ENCODE results near the gene SPAG16.
A peak's percentile ranks its signal among the peaks of the same experiment; 100 is the strongest.

The SPAG16 gene

DNA sequence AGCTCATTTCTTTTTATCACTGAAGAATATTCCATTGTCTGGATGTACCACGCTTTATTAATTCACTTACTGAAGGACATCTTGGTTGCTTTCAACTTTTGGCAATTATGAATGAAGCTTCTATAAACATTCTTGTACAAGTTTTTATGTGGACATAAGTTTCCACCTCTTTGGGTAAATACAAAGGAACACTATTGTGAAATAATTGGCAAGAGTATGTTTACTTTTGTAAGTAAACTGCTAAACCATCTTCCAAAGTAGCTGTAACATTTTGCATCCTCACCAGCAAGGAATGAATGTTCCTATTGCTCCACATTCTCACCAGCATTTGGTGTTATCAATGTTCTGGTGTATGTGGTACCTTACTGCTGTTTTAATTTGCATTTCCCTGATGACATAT is 1110.8 kb downstream of the SPAG16 start:
- Histone ChIP-seq H3K36me3 (ENCODE audit: control insufficient read depth, insufficient read depth, low read length) (no peaks in the 10 kb centered on the region), H3K4me3 (ENCODE audit: low read length) (no peak overlapping the region), H3K4me1 (ENCODE audit: control insufficient read depth, low read depth, low read length) (no peaks in the 10 kb centered on the region), H3K79me2 (ENCODE audit: control insufficient read depth, insufficient read depth, low read length) (no peaks in the 10 kb centered on the region), H3K27me3 (ENCODE audit: insufficient read depth, low read length, poor library complexity) (no peaks in the 10 kb centered on the region), H4K5ac (ENCODE audit: low read length) (no peak overlapping the region), H2BK120ac (ENCODE audit: low read depth, low read length) (no peak overlapping the region), H3K4me2 (ENCODE audit: low read length) (no peak overlapping the region), H3K18ac (ENCODE audit: low read length) (no peak overlapping the region), H2BK15ac (replicated peaks; ENCODE audit: low read depth) (no peak overlapping the region), H3K56ac (ENCODE audit: low read length) (no peak overlapping the region), H4K8ac (ENCODE audit: low read depth, low read length) (no peak overlapping the region), H3K23ac (ENCODE audit: low read length) (no peak overlapping the region), H3K9ac (ENCODE audit: low read length) (no peak overlapping the region), H2BK5ac (ENCODE audit: low read length) (no peak overlapping the region), H3K4ac (ENCODE audit: low read depth, low read length) (no peak overlapping the region), H2AK5ac (ENCODE audit: low read length) (no peak overlapping the region), H3K79me1 (ENCODE audit: low read length) (no peaks in the 10 kb centered on the region), H3K27ac (ENCODE audit: low read depth, low read length) (no peak overlapping the region)
- no peak for DNase-seq
- no CpG with 5 or more reads among the region's 1 CpG for WGBS (ENCODE audit: extremely low coverage, insufficient coverage, low lambda C conversion rate)

DNA sequence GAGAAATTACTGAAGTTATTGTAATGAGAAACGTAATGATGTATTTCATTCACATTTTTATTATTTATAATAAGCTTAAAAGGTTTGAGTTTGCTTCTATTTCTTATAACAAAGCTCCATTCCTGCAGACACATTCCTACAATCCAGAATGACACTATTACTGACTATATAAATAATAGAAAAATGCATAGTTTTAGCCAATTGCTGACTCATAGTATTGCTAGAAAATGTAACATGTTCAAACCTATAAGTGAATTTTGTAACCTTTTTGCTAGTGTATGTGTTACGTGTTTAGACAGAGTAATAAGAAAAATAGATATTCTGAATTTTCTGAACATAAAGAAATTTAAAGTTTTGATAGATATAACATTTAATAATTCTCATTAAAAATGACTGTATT is 1117.3 kb downstream of the SPAG16 start:
- Histone ChIP-seq H3K27me3 (ENCODE audit: insufficient read depth, low read length, poor library complexity) (no peaks in the 10 kb centered on the region), H3K9ac (ENCODE audit: low read length) (no peak overlapping the region), H3K4me3 (ENCODE audit: low read length) (no peak overlapping the region), H4K8ac (ENCODE audit: low read depth, low read length) (no peak overlapping the region), H3K79me2 (ENCODE audit: control insufficient read depth, insufficient read depth, low read length) (no peaks in the 10 kb centered on the region), H2BK15ac (replicated peaks; ENCODE audit: low read depth) (no peak overlapping the region), H3K23ac (ENCODE audit: low read length) (no peak overlapping the region), H2BK120ac (ENCODE audit: low read depth, low read length) (no peak overlapping the region), H3K4ac (ENCODE audit: low read depth, low read length) (no peak overlapping the region), H4K5ac (ENCODE audit: low read length) (no peak overlapping the region), H3K4me1 (ENCODE audit: control insufficient read depth, low read depth, low read length) (no peaks in the 10 kb centered on the region), H2AK5ac (ENCODE audit: low read length) (no peak overlapping the region), H2BK5ac (ENCODE audit: low read length) (no peak overlapping the region), H3K4me2 (ENCODE audit: low read length) (no peak overlapping the region), H3K36me3 (ENCODE audit: control insufficient read depth, insufficient read depth, low read length) (no peaks in the 10 kb centered on the region), H3K56ac (ENCODE audit: low read length) (no peak overlapping the region), H3K27ac (ENCODE audit: low read depth, low read length) (no peak overlapping the region), H3K79me1 (ENCODE audit: low read length) (no peaks in the 10 kb centered on the region), H3K18ac (ENCODE audit: low read length) (no peak overlapping the region)
- no CpG with 5 or more reads among the region's 2 CpGs for WGBS (ENCODE audit: extremely low coverage, insufficient coverage, low lambda C conversion rate)
- no peak for DNase-seq

- DNase-seq: no peak
- no peak overlapping the region for H4K8ac ChIP-seq (ENCODE audit: low read depth, low read length)
- H2BK5ac ChIP-seq (ENCODE audit: low read length): no peak overlapping the region
- no peaks in the 10 kb centered on the region for H3K27me3 ChIP-seq (ENCODE audit: insufficient read depth, low read length, poor library complexity)
- no peaks in the 10 kb centered on the region for H3K36me3 ChIP-seq (ENCODE audit: control insufficient read depth, insufficient read depth, low read length)
- no peaks in the 10 kb centered on the region for H3K79me1 ChIP-seq (ENCODE audit: low read length)
- H3K56ac ChIP-seq (ENCODE audit: low read length): no peak overlapping the region
- H3K4me2 ChIP-seq (ENCODE audit: low read length): no peak overlapping the region
- H3K9ac ChIP-seq (ENCODE audit: low read length): no peak overlapping the region
- H2BK120ac ChIP-seq (ENCODE audit: low read depth, low read length): no peak overlapping the region
- H2AK5ac ChIP-seq (ENCODE audit: low read length): no peak overlapping the region
- H3K4me3 ChIP-seq (ENCODE audit: low read length): no peak overlapping the region
- H4K5ac ChIP-seq (ENCODE audit: low read length): no peak overlapping the region
- WGBS (ENCODE audit: extremely low coverage, insufficient coverage, low lambda C conversion rate): no CpG with 5 or more reads among the region's 13 CpGs
- no peak overlapping the region for H3K23ac ChIP-seq (ENCODE audit: low read length)
- no peak overlapping the region for H2BK15ac ChIP-seq (replicated peaks; ENCODE audit: low read depth)
- H3K27ac ChIP-seq (ENCODE audit: low read depth, low read length): no peak overlapping the region
- no peaks in the 10 kb centered on the region for H3K4me1 ChIP-seq (ENCODE audit: control insufficient read depth, low read depth, low read length)
- no peak overlapping the region for H3K18ac ChIP-seq (ENCODE audit: low read length)
- H3K79me2 ChIP-seq (ENCODE audit: control insufficient read depth, insufficient read depth, low read length): no peaks in the 10 kb centered on the region
- H3K4ac ChIP-seq (ENCODE audit: low read depth, low read length): no peak overlapping the region
These were observed 1126.0 kb downstream of the SPAG16 start for GRCh38 chr2:214410128-214410775.

DNA sequence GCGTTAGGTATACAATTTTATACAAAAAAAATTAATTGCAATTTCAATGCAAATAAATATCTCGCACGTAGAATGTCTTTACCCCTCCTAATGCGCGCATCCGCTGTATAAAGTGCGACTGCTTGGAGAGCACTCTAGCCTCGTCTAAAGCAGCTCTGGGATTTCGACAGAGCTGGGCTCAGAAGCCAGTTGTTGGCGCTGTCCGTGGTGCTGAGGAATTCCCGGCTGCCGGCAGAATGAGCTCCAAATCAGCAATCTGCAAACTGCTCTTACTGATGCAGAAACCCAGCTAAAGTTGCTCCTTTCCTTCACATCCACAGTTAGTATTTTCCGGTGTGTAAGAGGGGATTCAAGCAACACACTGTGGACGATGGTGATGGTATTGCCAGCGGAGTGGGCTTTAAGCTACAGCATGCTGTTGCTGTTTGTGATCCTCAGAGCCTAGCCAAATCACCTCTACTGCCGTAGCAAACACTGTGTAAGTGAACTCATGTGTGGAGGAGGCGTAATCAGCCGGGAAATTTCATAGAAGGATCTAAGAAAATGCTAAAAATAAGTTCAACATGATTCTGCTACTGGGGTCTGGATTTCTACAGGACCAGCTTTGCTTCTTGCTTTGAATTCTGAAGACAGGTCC is 1126.8 kb downstream of the SPAG16 start, which contains the start of gene VWC2L:
VWC2L (plus strand) TSS at position 137 of the 637 bp plus-strand sequence. CDS start 3,140 bp downstream, outside the sequence.
- WGBS (ENCODE audit: extremely low coverage, insufficient coverage, low lambda C conversion rate): no CpG with 5 or more reads among the region's 19 CpGs
- DNase-seq: peak; percentile 91
- Histone ChIP-seq H3K4me3 (ENCODE audit: low read length) (no peak within 1 kb of the TSS), H3K4ac (ENCODE audit: low read depth, low read length) (no peak within 1 kb of the TSS), H3K79me1 (ENCODE audit: low read length) (no peaks in the 10 kb centered on the region), H4K8ac (ENCODE audit: low read depth, low read length) (no peak within 1 kb of the TSS), H3K4me2 (ENCODE audit: low read length) (no peak within 1 kb of the TSS), H3K79me2 (ENCODE audit: control insufficient read depth, insufficient read depth, low read length) (no peaks in the 10 kb centered on the region), H3K36me3 (ENCODE audit: control insufficient read depth, insufficient read depth, low read length) (no peaks in the 10 kb centered on the region), H3K27ac (ENCODE audit: low read depth, low read length) (peak within 1 kb of the TSS; percentile 28), H3K4me1 (ENCODE audit: control insufficient read depth, low read depth, low read length) (no peaks in the 10 kb centered on the region), H3K9ac (ENCODE audit: low read length) (no peak within 1 kb of the TSS), H3K18ac (ENCODE audit: low read length) (no peak within 1 kb of the TSS), H2AK5ac (ENCODE audit: low read length) (no peak within 1 kb of the TSS), H3K23ac (ENCODE audit: low read length) (no peak within 1 kb of the TSS), H3K27me3 (ENCODE audit: insufficient read depth, low read length, poor library complexity) (no peaks in the 10 kb centered on the region), H2BK120ac (ENCODE audit: low read depth, low read length) (no peak within 1 kb of the TSS), H4K5ac (ENCODE audit: low read length) (no peak within 1 kb of the TSS), H2BK15ac (replicated peaks; ENCODE audit: low read depth) (no peak within 1 kb of the TSS), H3K56ac (ENCODE audit: low read length) (no peak within 1 kb of the TSS), H2BK5ac (ENCODE audit: low read length) (no peak within 1 kb of the TSS)

DNA sequence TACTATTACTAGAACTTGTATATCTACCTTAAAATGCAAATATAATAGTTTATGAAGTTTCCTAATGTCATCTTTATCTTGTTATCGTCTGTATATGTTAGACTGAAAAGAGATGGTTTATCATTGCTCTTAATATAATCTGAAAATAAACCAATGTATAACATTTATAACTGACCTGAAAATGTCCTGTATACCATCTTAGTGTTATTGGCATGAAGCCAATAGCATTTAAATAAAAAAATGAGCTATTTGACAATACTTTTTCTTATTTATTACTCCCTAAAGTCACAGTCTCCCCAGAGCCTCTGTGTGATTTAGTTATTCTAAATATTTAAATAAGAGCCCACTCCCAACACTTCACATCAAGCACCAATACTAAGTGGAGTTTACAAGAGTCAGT is 1128.4 kb downstream of the SPAG16 start:
- no peak overlapping the region for H3K9ac ChIP-seq (ENCODE audit: low read length)
- H3K4me1 ChIP-seq (ENCODE audit: control insufficient read depth, low read depth, low read length): no peaks in the 10 kb centered on the region
- no peak for DNase-seq
- H3K36me3 ChIP-seq (ENCODE audit: control insufficient read depth, insufficient read depth, low read length): no peaks in the 10 kb centered on the region
- no peak overlapping the region for H3K4me3 ChIP-seq (ENCODE audit: low read length)
- no peak overlapping the region for H3K4ac ChIP-seq (ENCODE audit: low read depth, low read length)
- H3K79me2 ChIP-seq (ENCODE audit: control insufficient read depth, insufficient read depth, low read length): no peaks in the 10 kb centered on the region
- no peaks in the 10 kb centered on the region for H3K27me3 ChIP-seq (ENCODE audit: insufficient read depth, low read length, poor library complexity)
- no peak overlapping the region for H4K8ac ChIP-seq (ENCODE audit: low read depth, low read length)
- no CpG with 5 or more reads among the region's 1 CpG for WGBS (ENCODE audit: extremely low coverage, insufficient coverage, low lambda C conversion rate)
- H3K4me2 ChIP-seq (ENCODE audit: low read length): no peak overlapping the region
- H2BK15ac ChIP-seq (replicated peaks; ENCODE audit: low read depth): no peak overlapping the region
- H3K23ac ChIP-seq (ENCODE audit: low read length): no peak overlapping the region
- no peak overlapping the region for H2BK120ac ChIP-seq (ENCODE audit: low read depth, low read length)
- H2AK5ac ChIP-seq (ENCODE audit: low read length): no peak overlapping the region
- H3K79me1 ChIP-seq (ENCODE audit: low read length): no peaks in the 10 kb centered on the region
- H3K56ac ChIP-seq (ENCODE audit: low read length): no peak overlapping the region
- H3K27ac ChIP-seq (ENCODE audit: low read depth, low read length): no peak overlapping the region
- H2BK5ac ChIP-seq (ENCODE audit: low read length): no peak overlapping the region
- H4K5ac ChIP-seq (ENCODE audit: low read length): no peak overlapping the region
- no peak overlapping the region for H3K18ac ChIP-seq (ENCODE audit: low read length)
